ENCODE data around the gene LDAH.

DNA sequence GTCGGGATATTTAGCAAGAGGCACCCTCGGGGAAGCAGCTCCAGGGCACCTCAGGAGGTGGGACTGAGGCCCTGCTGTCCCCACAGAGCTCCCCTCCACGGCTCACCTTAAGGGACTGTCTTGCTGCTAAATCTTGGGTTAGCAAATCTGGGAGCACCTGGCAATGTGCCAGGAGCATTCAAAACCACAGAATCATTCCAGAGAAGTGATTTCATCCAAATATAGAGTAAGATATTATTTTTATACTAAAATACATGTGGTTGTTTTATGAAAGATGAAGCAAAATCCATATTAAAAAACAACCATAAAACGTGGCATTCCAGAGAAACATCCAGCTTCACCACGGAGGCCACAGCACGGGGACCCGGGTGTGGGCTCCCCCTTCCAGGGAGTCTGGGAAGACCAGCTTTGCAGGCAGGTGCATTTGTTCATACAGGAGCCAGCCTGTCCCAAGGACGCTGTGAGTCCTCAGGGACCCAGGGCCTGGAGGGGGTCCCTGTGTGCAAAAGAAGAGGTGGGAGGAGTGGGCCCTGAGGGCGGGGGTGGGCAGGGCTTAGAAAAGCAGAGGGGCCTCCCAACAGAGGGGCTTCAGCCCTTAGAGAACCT, 188.3 kb downstream of the LDAH start:
- TF ChIP-seq POLR2A (IDR thresholded peaks at IDR 0.05; ENCODE audit: low read depth, low read length): no peak
- TF ChIP-seq CHD2 (IDR thresholded peaks at IDR 0.05; ENCODE audit: borderline replicate concordance, low read depth, low read length): no peak
- TF ChIP-seq HDAC6 (IDR thresholded peaks at IDR 0.05; ENCODE audit: unreplicated experiment): no peak
- TF ChIP-seq NBN (IDR thresholded peaks at IDR 0.05): no peak
- TF ChIP-seq NFYB (IDR thresholded peaks at IDR 0.05; ENCODE audit: insufficient read depth, low read depth, low read length): no peak
- TF ChIP-seq FOS (IDR thresholded peaks at IDR 0.05; ENCODE audit: borderline replicate concordance, extremely low read depth, insufficient read length): no peak
- no peak for TF ChIP-seq IRF4 (IDR thresholded peaks at IDR 0.05; ENCODE audit: low read depth, low read length)
- no peak for TF ChIP-seq ZNF24 (IDR thresholded peaks at IDR 0.05)

Measured in GM12878 (cell line).